Muscle of back (tissue), 13 donors: ENCODE data around the gene WBP1. TPM values are rescaled to one million over a fixed set of nuclear protein-coding genes. Genes with fewer than 3 reads are reported as not detected.
"Not testable (repeated sequence)": the region's sequence is repeated elsewhere in the genome, so short reads cannot be mapped to it uniquely, and the experiment has no call there.

Experiments
- DNase-seq, 3 donors: peaks; one replicate each; pipeline versions ENCODE4 v3.0.0 to v3.0.0-alpha.2; 2013
- long read RNA-seq, 9 donors: transcript quantifications; one replicate each; lab custom pipeline, GENCODE V29; 2026
- polyA plus RNA-seq, 10 donors: library from polyadenylated mRNA; unstranded; fragments of 120-200 nt; gene quantifications; one replicate each; pipeline ENCODE4 v1.2.1, GENCODE V29; 2013; ENCODE audit not compliant: insufficient read length in 10 of 10

The WBP1 gene
- 10 to 100 TPM; 46.2 to 59.2 (median 53.5) TPM for polyA plus RNA-seq
- long read RNA-seq, donor 1, transcript WBP1-201 (4 exons, 1,294 nt): major isoform, 16 of 26 reads
- long read RNA-seq, donor 1, partial matches to known transcripts: 0 of 26 reads
- long read RNA-seq, donor 1, other reads (novel, unspliced or antisense): 0 of 26 reads
- long read RNA-seq, donor 2, transcript WBP1-201 (4 exons, 1,294 nt): major isoform, 17 of 31 reads
- long read RNA-seq, donor 2, partial matches to known transcripts: 6 of 31 reads
- long read RNA-seq, donor 2, other reads (novel, unspliced or antisense): 0 of 31 reads
- long read RNA-seq, donor 3: 0 reads
- long read RNA-seq, donor 4, transcript WBP1-201 (4 exons, 1,294 nt): major isoform, 14 of 20 reads
- long read RNA-seq, donor 4, partial matches to known transcripts: 0 of 20 reads
- long read RNA-seq, donor 4, other reads (novel, unspliced or antisense): 0 of 20 reads
- long read RNA-seq, donor 5, transcript WBP1-201 (4 exons, 1,294 nt): major isoform, 15 of 38 reads
- long read RNA-seq, donor 5, transcript WBP1-212 (3 exons, 919 nt): minor isoform, 6 of 38 reads
- long read RNA-seq, donor 5, transcript WBP1-209 (3 exons, 847 nt): minor isoform, 5 of 38 reads
- long read RNA-seq, donor 5, partial matches to known transcripts: 5 of 38 reads
- long read RNA-seq, donor 5, other reads (novel, unspliced or antisense): 0 of 38 reads
- long read RNA-seq, donor 6, transcript WBP1-201 (4 exons, 1,294 nt): major isoform, 9 of 15 reads
- long read RNA-seq, donor 6, partial matches to known transcripts: 0 of 15 reads
- long read RNA-seq, donor 6, other reads (novel, unspliced or antisense): 0 of 15 reads
- long read RNA-seq, donor 7, transcript WBP1-201 (4 exons, 1,294 nt): major isoform, 14 of 18 reads
- long read RNA-seq, donor 7, partial matches to known transcripts: 0 of 18 reads
- long read RNA-seq, donor 7, other reads (novel, unspliced or antisense): 0 of 18 reads
- long read RNA-seq, donor 8, transcript WBP1-201 (4 exons, 1,294 nt): major isoform, 5 of 9 reads
- long read RNA-seq, donor 8, partial matches to known transcripts: 0 of 9 reads
- long read RNA-seq, donor 8, other reads (novel, unspliced or antisense): 0 of 9 reads
- long read RNA-seq, donor 9, partial matches to known transcripts: 0 of 5 reads
- long read RNA-seq, donor 9, other reads (novel, unspliced or antisense): 0 of 5 reads

GRCh38 chr2:74458132-74458937 is at the start of gene WBP1:
WBP1 (plus strand) TSS chr2:74458438; CDS start chr2:74458603, 165 bp downstream.
- DNase-seq: peak; percentile 99 to 100 (median 100)

- peak; percentile 31 to 85 (median 79) for DNase-seq
Measured at GRCh38 chr2:74413001-74413698, 45.1 kb upstream of the WBP1 start.

DNA sequence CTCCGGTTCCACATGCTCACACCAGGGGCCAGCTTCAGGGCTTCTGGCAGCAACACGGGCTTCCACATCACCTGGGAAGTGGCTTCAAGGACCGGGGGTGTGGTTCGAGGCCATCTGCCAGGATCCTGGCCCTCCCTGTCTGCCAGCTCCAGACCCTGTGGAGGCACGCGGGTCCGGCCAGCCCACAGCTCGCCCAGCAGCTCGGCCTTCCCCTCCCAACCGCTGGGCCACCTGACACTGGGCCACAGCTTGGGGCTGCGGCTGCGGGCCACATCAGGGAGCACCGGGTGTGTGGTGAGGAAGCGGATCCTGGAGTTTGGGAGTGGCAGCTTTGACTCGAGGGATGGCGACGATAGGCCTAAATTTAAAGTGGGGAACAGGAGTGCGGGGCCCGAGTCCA is 43.8 kb upstream of the WBP1 start:
- DNase-seq: no peak

GRCh38 chr2:74414881-74415761 is 43.1 kb upstream of the WBP1 start:
- peak; percentile 39 to 88 (median 59) for DNase-seq

- no peak for DNase-seq
Measured at GRCh38 chr2:74415762-74416395, 42.4 kb upstream of the WBP1 start.

GRCh38 chr2:74416778-74417177 is 41.5 kb upstream of the WBP1 start:
- no peak for DNase-seq

GRCh38 chr2:74417197-74417596 is 41.0 kb upstream of the WBP1 start:
- no peak for DNase-seq

DNA sequence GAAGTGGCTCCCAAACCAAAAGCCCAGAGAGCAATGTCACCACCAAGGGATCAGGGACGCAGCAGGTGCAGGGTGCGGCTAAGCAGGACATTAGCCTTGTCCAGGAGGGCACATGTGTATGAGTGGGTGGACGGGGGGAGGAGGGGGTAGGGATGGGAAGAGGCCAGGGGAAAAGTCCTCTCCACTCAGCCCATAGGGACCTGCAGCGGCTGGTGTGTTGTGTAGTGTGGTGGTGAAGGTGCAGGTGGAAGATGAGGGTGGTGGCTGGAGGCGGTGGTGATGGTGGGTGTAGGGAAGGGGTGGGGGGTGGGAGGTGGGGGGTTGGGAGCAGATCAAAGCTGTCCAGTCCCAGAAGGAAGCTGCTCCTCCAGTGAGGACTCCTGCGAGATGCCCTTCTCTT is 40.5 kb upstream of the WBP1 start:
- DNase-seq: no peak

GRCh38 chr2:74418312-74418711 is 39.9 kb upstream of the WBP1 start:
- DNase-seq: no peak

GRCh38 chr2:74419345-74419744 is 38.9 kb upstream of the WBP1 start:
- no peak for DNase-seq

GRCh38 chr2:74420006-74420405 is 38.2 kb upstream of the WBP1 start:
- no peak for DNase-seq

GRCh38 chr2:74420443-74421103 is 37.7 kb upstream of the WBP1 start:
- not testable (repeated sequence) for DNase-seq

DNA sequence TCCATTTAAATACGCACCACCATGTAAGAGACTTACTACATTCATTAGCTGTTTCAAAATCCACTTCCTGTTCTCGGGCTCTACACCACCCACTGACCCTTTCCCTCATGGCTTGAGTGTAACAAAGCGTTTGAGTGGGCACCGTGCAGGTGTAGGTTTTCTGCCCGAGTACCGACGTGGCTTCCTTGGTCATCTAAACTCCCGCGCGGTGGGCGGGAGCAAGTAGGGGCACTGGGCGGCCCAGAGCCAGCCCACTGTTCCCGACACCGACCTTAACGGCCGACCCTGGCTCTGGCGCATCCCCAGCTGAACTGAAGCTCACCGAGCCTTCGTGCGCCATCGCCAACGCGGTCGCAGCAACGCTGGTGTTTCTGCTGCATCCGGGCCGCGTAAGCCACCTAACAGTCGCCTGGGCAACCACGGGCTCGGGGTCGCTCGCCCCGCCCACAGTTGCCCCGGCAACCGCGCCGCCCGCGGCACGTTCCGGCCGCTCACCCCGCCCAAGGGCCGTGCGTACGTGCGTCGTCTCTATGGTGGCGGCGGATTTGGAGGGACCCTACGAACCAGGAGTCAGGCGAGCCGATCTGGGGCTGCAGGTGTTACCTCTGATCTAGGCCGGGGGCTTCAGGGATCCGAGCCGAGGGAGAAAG is 36.9 kb upstream of the WBP1 start, which contains the start of the genes C2orf81 and WDR54:
TSS of gene C2orf81 (minus strand) at position 399 of the 650 bp plus-strand sequence. CDS start at position 340, 59 bp downstream.
TSS of gene WDR54 (plus strand) at position 510 of the 650 bp plus-strand sequence. CDS start 424 bp downstream, outside the sequence.
- peak; percentile 81 to 95 (median 88) for DNase-seq

DNA sequence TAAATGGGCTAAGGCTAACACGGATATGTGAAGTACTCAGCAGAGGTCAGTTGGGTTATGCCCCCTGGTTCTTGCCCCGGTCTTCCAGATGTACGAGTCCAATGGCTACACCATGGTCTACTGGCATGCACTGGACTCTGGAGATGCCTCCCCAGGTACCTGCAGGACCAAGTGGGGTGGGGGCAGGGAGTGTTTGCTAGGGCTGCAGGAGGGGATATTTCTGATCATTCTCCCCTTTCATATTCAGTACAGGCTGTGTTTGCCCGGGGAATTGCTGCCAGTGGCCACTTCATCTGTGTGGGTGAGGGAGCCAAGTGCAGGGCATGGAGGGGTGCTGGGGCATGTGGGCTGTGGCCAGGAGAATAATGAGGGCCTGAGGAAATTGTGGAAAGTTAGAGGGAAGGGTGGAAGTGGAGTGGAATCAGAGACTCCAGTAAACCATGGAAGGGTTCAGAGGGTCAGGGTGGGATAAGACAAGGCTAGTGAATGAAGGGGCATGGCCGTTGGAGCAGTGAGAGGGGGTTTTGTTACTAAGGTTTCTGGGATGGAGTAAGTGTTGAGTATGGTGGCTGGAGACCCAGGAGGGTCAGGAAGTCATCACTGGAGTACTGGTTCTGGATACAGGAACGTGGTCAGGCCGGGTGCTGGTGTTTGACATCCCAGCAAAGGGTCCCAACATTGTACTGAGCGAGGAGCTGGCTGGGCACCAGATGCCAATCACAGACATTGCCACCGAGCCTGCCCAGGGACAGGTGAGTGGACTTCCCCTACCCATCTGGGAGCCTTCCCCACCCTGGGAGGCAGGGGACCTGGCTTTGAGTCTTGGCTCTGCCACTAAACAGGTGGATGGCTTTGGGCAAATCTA is 34.8 kb upstream of the WBP1 start:
- no peak for DNase-seq

GRCh38 chr2:74424139-74424992 is 33.9 kb upstream of the WBP1 start:
- DNase-seq: no peak
